ENCODE measurements around the gene BARHL1.

Gene BARHL1

GRCh38 chr9:132554755-132555154 lies 27.7 kb upstream of the BARHL1 start:
- H3K9me2 ChIP-seq (replicated peaks; ENCODE audit: insufficient read depth, low read length) = no peaks in the 10 kb centered on the region
- no peak overlapping the region for H2AFZ ChIP-seq (ENCODE audit: low read depth, low read length, severe bottlenecking)
- no peak overlapping the region for H3K9ac ChIP-seq (ENCODE audit: low read length)
- no peaks in the 10 kb centered on the region for H3K27me3 ChIP-seq (ENCODE audit: low read length)
- no peaks in the 10 kb centered on the region for H3K9me3 ChIP-seq (ENCODE audit: insufficient read depth, low read length)
- H3K4me2 ChIP-seq (ENCODE audit: low read depth, low read length, poor library complexity, severe bottlenecking) = no peak overlapping the region
- H3K36me3 ChIP-seq (ENCODE audit: low read length) = no peaks in the 10 kb centered on the region
- no peaks in the 10 kb centered on the region for H3K79me2 ChIP-seq (ENCODE audit: insufficient read depth, low read length)
- H3K27ac ChIP-seq (ENCODE audit: low read depth, low read length) = no peak overlapping the region
- no peaks in the 10 kb centered on the region for H3F3A ChIP-seq (ENCODE audit: insufficient read depth)
- H3K4me3 ChIP-seq (ENCODE audit: insufficient read depth, low read length, poor library complexity, severe bottlenecking) = no peak overlapping the region
- no peaks in the 10 kb centered on the region for H4K20me1 ChIP-seq (ENCODE audit: low read depth, low read length)
- TF ChIP-seq CTCF (IDR thresholded peaks at IDR 0.05; ENCODE audit: insufficient read depth, low read length, poor library complexity, severe bottlenecking) (no peak), EZH2phosphoT487 (conservative IDR thresholded peaks at IDR 0.05; ENCODE audit: low read length) (no peak)

- H3K36me3 ChIP-seq (ENCODE audit: low read length) = no peaks in the 10 kb centered on the region
- no peaks in the 10 kb centered on the region for H3F3A ChIP-seq (ENCODE audit: insufficient read depth)
- no peak for TF ChIP-seq CTCF (IDR thresholded peaks at IDR 0.05; ENCODE audit: insufficient read depth, low read length, poor library complexity, severe bottlenecking)
- TF ChIP-seq EZH2phosphoT487 (conservative IDR thresholded peaks at IDR 0.05; ENCODE audit: low read length) = no peak
- H4K20me1 ChIP-seq (ENCODE audit: low read depth, low read length) = no peaks in the 10 kb centered on the region
- H3K4me2 ChIP-seq (ENCODE audit: low read depth, low read length, poor library complexity, severe bottlenecking) = no peak overlapping the region
- H3K9me3 ChIP-seq (ENCODE audit: insufficient read depth, low read length) = no peaks in the 10 kb centered on the region
- H3K4me3 ChIP-seq (ENCODE audit: insufficient read depth, low read length, poor library complexity, severe bottlenecking) = no peak overlapping the region
- no peak overlapping the region for H3K9ac ChIP-seq (ENCODE audit: low read length)
- H3K27me3 ChIP-seq (ENCODE audit: low read length) = no peaks in the 10 kb centered on the region
- no peak overlapping the region for H2AFZ ChIP-seq (ENCODE audit: low read depth, low read length, severe bottlenecking)
- no peaks in the 10 kb centered on the region for H3K9me2 ChIP-seq (replicated peaks; ENCODE audit: insufficient read depth, low read length)
- H3K79me2 ChIP-seq (ENCODE audit: insufficient read depth, low read length) = no peaks in the 10 kb centered on the region
- H3K27ac ChIP-seq (ENCODE audit: low read depth, low read length) = no peak overlapping the region
Observed at GRCh38 chr9:132555528-132555927, 26.9 kb upstream of the BARHL1 start.

GRCh38 chr9:132556235-132556634 lies 26.2 kb upstream of the BARHL1 start:
- Histone ChIP-seq H3F3A (ENCODE audit: insufficient read depth) (no peaks in the 10 kb centered on the region), H3K4me3 (ENCODE audit: insufficient read depth, low read length, poor library complexity, severe bottlenecking) (no peak overlapping the region), H3K9me2 (replicated peaks; ENCODE audit: insufficient read depth, low read length) (no peaks in the 10 kb centered on the region), H3K79me2 (ENCODE audit: insufficient read depth, low read length) (no peaks in the 10 kb centered on the region), H3K27ac (ENCODE audit: low read depth, low read length) (no peak overlapping the region), H3K36me3 (ENCODE audit: low read length) (no peaks in the 10 kb centered on the region), H3K4me2 (ENCODE audit: low read depth, low read length, poor library complexity, severe bottlenecking) (no peak overlapping the region), H3K9ac (ENCODE audit: low read length) (no peak overlapping the region), H4K20me1 (ENCODE audit: low read depth, low read length) (no peaks in the 10 kb centered on the region), H3K27me3 (ENCODE audit: low read length) (no peaks in the 10 kb centered on the region), H2AFZ (ENCODE audit: low read depth, low read length, severe bottlenecking) (no peak overlapping the region), H3K9me3 (ENCODE audit: insufficient read depth, low read length) (no peaks in the 10 kb centered on the region)
- TF ChIP-seq CTCF (IDR thresholded peaks at IDR 0.05; ENCODE audit: insufficient read depth, low read length, poor library complexity, severe bottlenecking) = no peak
- TF ChIP-seq EZH2phosphoT487 (conservative IDR thresholded peaks at IDR 0.05; ENCODE audit: low read length) = no peak

Data from SU-DHL-6 (cell line).